HepG2 (cell line): ENCODE data around the gene GNAS.
A peak's percentile ranks its signal among the peaks of the same experiment; 100 is the strongest.

ENCODE experiments used
- POLR2AphosphoS5 ChIP-seq: IDR thresholded peaks from 2 replicates; pipeline ENCODE4 v1.6.1; 2012; ENCODE audit warnings: low read depth, low read length
- SP1 ChIP-seq, 2 experiments: fragments of 450-650 bp in 1 of 2; sonication (generic) in 1 of 2; formaldehyde crosslinking in 1 of 2; IDR thresholded peaks; 2 replicates each; pipeline versions ENCODE4 v1.4.0 to v1.6.1; 2016 to 2020; ENCODE audit warnings: missing genetic modification reagents in 1 of 2
- TAF1 ChIP-seq: sonication (generic); formaldehyde crosslinking; IDR thresholded peaks from 2 replicates; pipeline ENCODE4 v1.4.0; 2020; ENCODE audit warnings: missing genetic modification reagents
- ZC3H4 ChIP-seq: sonication (generic); formaldehyde crosslinking; IDR thresholded peaks from 2 replicates; pipeline ENCODE4 v1.4.0; 2020; ENCODE audit warnings: missing genetic modification reagents, borderline replicate concordance
- ZKSCAN1 ChIP-seq: fragments of 150-350 bp; IDR thresholded peaks from 2 replicates; pipeline ENCODE4 v1.6.1; 2014; ENCODE audit warnings: low read length
- TF ChIP-seq, protein P1 (sequence below): IDR thresholded peaks from 2 replicates; pipeline ENCODE4 v1.6.1; 2016; ENCODE audit warnings: low read depth, control low read depth
- TF ChIP-seq, protein P2 (sequence below): sonication (generic); formaldehyde crosslinking; IDR thresholded peaks from 2 replicates; pipeline ENCODE4 v1.4.0; 2020; ENCODE audit warnings: missing genetic modification reagents
- TF ChIP-seq, protein P3 (sequence below): sonication (generic); formaldehyde crosslinking; IDR thresholded peaks from 2 replicates; pipeline ENCODE4 v1.5.0; 2020; ENCODE audit warnings: mild to moderate bottlenecking, missing genetic modification reagents, moderate library complexity

DNA sequence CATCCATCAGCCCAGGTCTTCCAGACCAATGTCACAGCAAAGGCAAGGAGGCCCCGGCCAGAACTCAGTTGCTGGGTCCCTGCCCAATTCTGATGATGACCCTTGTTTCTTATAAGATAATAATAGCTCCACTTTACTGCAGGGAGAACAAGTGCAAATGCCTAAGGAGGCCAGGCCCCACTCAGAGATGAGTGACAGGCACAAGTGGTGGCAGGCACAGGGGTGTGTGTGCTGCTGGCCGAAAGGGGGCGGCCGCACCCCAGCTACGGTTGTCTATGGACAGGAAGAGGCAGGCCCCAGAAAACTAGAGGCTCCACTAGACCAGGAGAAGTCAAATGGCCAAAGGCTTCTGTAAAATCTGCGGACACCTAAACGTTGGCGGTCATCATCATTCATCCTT, 30.4 kb upstream of the GNAS start:
- TF ChIP-seq, protein P1, sequence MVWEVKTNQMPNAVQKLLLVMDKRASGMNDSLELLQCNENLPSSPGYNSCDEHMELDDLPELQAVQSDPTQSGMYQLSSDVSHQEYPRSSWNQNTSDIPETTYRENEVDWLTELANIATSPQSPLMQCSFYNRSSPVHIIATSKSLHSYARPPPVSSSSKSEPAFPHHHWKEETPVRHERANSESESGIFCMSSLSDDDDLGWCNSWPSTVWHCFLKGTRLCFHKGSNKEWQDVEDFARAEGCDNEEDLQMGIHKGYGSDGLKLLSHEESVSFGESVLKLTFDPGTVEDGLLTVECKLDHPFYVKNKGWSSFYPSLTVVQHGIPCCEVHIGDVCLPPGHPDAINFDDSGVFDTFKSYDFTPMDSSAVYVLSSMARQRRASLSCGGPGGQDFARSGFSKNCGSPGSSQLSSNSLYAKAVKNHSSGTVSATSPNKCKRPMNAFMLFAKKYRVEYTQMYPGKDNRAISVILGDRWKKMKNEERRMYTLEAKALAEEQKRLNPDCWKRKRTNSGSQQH (CRISPR knock-in tag): no peak
- TF ChIP-seq ZC3H4 (CRISPR knock-in tag) (no peak), ZKSCAN1 (no peak), POLR2AphosphoS5 (no peak), SP1 (IDR thresholded peaks at IDR 0.05) (no peak), SP1 (CRISPR knock-in tag; IDR thresholded peaks at IDR 0.05) (no peak), TAF1 (CRISPR knock-in tag) (no peak)
- TF ChIP-seq, protein P2, sequence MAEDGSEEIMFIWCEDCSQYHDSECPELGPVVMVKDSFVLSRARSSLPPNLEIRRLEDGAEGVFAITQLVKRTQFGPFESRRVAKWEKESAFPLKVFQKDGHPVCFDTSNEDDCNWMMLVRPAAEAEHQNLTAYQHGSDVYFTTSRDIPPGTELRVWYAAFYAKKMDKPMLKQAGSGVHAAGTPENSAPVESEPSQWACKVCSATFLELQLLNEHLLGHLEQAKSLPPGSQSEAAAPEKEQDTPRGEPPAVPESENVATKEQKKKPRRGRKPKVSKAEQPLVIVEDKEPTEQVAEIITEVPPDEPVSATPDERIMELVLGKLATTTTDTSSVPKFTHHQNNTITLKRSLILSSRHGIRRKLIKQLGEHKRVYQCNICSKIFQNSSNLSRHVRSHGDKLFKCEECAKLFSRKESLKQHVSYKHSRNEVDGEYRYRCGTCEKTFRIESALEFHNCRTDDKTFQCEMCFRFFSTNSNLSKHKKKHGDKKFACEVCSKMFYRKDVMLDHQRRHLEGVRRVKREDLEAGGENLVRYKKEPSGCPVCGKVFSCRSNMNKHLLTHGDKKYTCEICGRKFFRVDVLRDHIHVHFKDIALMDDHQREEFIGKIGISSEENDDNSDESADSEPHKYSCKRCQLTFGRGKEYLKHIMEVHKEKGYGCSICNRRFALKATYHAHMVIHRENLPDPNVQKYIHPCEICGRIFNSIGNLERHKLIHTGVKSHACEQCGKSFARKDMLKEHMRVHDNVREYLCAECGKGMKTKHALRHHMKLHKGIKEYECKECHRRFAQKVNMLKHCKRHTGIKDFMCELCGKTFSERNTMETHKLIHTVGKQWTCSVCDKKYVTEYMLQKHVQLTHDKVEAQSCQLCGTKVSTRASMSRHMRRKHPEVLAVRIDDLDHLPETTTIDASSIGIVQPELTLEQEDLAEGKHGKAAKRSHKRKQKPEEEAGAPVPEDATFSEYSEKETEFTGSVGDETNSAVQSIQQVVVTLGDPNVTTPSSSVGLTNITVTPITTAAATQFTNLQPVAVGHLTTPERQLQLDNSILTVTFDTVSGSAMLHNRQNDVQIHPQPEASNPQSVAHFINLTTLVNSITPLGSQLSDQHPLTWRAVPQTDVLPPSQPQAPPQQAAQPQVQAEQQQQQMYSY: no peak
- TF ChIP-seq, protein P3, sequence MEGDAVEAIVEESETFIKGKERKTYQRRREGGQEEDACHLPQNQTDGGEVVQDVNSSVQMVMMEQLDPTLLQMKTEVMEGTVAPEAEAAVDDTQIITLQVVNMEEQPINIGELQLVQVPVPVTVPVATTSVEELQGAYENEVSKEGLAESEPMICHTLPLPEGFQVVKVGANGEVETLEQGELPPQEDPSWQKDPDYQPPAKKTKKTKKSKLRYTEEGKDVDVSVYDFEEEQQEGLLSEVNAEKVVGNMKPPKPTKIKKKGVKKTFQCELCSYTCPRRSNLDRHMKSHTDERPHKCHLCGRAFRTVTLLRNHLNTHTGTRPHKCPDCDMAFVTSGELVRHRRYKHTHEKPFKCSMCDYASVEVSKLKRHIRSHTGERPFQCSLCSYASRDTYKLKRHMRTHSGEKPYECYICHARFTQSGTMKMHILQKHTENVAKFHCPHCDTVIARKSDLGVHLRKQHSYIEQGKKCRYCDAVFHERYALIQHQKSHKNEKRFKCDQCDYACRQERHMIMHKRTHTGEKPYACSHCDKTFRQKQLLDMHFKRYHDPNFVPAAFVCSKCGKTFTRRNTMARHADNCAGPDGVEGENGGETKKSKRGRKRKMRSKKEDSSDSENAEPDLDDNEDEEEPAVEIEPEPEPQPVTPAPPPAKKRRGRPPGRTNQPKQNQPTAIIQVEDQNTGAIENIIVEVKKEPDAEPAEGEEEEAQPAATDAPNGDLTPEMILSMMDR (CRISPR knock-in tag): peak; percentile 62
